Fibroblast of villous mesenchyme (primary cell): Measurements from ENCODE around the gene CNTN4. TPM values are rescaled to one million over a fixed set of nuclear protein-coding genes. Genes with fewer than 3 reads are reported as not detected.

Experiments used
- DNase-seq: peaks from one replicate; pipeline ENCODE4 v3.0.0-alpha.2; 2010; ENCODE audit warnings: low read depth
- H3K4me3 ChIP-seq: 2 replicates; pipeline ENCODE4 v1.5.1; 2011; ENCODE audit warnings: low read depth, mild to moderate bottlenecking, low read length
- total RNA-seq: library from RNA; depleted of rRNA; stranded (reverse); fragments of >200 nt; gene quantifications from 2 replicates; pipeline ENCODE4 v1.2.3, GENCODE V29; 2012
- TF ChIP-seq, protein P1 (sequence below): IDR thresholded peaks from 2 replicates; pipeline ENCODE4 v1.5.1; 2012; ENCODE audit warnings: low read depth, mild to moderate bottlenecking, low read length; ENCODE audit not compliant: insufficient read depth

The CNTN4 gene
- total RNA-seq, 1 donor, result 6.9 TPM

DNA sequence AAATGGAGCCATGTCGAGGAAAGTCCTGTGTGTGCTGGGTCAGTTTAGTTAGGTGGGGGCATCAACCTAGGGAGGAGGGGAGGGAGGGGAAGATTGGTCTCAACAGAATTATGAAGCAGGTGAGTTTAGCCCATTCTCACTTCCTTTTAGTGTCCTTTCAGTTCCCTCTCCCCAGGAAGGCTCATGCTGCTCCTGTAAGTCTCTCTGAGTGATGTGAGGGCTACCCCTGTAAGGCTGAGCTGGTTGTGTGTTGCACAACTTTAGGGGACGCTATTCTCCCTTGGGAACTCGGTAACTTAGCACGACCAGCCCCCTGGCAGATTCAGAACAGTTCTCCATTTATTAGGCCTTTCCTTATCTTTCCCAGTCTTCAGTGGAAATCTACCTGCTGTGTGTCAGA, 990.4 kb downstream of the CNTN4 start:
- H3K4me3 ChIP-seq, result no peak overlapping the region
- DNase-seq, result no peak
- TF ChIP-seq, protein P1, sequence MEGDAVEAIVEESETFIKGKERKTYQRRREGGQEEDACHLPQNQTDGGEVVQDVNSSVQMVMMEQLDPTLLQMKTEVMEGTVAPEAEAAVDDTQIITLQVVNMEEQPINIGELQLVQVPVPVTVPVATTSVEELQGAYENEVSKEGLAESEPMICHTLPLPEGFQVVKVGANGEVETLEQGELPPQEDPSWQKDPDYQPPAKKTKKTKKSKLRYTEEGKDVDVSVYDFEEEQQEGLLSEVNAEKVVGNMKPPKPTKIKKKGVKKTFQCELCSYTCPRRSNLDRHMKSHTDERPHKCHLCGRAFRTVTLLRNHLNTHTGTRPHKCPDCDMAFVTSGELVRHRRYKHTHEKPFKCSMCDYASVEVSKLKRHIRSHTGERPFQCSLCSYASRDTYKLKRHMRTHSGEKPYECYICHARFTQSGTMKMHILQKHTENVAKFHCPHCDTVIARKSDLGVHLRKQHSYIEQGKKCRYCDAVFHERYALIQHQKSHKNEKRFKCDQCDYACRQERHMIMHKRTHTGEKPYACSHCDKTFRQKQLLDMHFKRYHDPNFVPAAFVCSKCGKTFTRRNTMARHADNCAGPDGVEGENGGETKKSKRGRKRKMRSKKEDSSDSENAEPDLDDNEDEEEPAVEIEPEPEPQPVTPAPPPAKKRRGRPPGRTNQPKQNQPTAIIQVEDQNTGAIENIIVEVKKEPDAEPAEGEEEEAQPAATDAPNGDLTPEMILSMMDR, result no peak

DNA sequence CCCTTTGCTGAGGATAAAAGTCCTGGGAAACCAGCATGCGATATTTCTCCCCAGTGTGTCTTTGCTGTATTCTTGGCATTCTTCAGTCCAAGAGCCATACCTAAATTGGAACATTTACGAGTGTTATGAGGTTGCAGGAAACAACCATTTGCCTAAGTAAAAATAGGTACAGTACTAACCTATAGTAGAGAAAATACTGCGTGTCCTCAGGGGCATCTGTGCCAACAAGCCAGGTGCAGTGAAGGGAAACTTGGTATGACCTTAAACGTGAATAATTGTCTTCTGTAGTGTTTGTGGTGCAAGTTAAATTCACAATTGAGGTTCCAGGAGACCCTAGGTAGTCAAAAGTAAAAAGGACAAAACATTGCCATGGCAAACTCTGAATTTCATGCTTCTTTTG, 999.3 kb downstream of the CNTN4 start:
- no peak for DNase-seq
- TF ChIP-seq, protein P1, result no peak
- no peak overlapping the region for H3K4me3 ChIP-seq

DNA sequence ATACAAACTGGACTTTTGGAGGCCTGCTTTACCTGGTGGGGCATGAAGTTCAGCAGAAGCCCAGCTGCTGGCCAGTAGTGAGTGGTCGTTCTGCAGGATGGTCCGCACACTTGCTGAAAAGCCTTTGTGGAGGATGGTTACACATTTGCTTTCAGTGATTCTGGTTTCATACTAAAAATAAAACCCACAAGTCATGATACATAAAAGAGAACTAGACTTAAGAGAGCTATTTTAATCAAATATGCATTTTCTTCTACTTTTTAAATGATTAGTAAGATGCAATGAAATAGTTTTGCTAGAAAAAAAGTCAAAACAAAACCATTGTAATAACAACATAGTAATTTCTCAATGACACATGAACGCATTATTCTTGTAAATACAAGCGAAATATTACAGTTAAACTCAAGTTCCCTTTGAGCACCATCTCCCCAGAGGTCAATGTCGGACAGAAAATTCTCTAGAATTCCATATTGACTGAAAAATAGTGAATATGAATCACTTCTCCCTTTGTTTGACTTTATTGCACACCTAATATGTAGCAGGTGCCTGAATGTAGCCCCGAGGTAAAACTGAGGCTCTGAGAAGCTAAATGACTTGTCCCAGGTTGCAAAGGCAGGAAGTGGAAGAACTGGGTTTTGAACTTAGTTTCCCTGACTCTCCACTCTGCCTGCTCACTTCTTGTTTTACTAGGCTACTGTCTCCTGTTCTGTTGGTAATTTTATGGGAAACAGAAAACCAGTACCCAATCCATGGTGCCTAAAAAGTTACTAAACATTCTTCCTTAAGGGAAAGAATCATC, 1003.2 kb downstream of the CNTN4 start:
- H3K4me3 ChIP-seq, result no peak overlapping the region
- TF ChIP-seq, protein P1, result no peak
- no peak for DNase-seq

DNA sequence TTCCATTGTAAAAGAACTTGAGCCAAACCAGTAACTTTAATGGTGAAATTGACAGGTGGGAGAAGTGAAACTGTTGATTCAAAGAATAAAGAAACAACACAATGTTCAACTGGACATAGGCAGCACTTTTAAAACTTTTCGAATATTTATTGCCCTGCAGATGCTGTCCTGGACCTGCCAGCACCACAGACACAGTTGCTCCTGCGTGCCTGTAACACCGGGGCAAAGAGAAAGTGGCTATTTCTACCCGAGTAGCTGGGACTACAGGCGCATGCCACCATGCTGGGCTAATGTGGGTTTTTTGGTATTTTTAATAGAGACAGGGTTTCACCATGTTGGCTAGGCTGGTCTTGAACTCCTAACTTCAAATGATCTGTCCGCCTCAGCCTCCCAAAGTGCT, 1004.1 kb downstream of the CNTN4 start:
- TF ChIP-seq, protein P1, result no peak
- no peak overlapping the region for H3K4me3 ChIP-seq
- no peak for DNase-seq

DNA sequence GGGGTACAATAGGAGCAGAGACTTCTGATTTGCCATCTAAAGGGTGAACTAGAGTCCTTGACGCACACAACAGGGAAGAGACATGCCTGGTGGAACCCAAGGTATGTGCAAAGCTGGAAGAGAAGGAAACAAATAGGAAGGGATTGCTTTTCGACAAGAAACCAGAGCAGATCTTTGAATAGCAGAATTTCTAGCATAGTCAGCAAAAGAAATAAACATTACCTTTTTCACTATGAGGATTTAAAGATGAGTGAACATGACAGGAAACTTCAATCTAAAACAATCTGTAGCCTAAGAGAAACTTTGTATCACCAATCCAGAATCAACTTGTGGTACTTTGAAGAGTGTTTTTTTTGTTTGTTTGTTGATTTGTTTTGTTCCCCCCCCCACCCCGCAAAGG, 1006.6 kb downstream of the CNTN4 start:
- TF ChIP-seq, protein P1, result no peak
- no peak for DNase-seq
- no peak overlapping the region for H3K4me3 ChIP-seq

DNA sequence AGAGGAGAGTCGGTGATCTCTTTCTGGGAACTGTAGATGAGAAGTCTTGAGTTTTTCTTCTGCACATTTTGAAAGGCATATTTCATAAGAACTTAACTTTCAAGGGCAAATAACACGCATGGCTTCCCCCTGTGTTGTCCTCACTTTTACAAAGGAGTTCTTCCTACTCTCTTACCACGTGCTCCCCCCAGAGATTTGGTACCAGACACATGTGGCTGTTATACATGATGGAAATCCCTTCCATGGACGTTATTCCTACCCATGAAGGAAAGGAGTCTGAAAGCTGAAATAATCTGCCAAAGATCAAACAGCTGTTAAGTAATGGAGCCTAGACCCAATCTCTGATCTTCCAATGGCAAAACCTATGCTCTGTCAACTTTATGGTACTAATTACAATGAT, 1007.1 kb downstream of the CNTN4 start:
- no peak for DNase-seq
- TF ChIP-seq, protein P1, result no peak
- no peak overlapping the region for H3K4me3 ChIP-seq

DNA sequence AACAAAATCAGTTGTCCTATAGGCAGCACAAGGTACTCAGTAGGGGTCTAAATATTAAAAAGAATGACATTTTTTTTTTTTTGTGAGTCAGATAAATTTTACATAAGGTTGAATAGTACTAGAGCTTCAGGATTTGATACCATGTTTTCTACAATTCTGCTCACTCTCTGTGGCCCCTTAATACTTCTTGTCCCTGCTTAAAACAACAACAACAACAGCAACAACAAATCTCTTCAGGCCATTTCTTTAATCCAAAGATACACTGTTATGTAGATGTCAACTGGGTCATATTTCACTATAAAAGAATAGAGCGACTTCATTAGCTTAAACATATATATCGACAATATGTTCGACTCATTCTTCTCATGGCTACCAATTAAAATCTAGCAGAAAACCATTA, 1008.5 kb downstream of the CNTN4 start:
- TF ChIP-seq, protein P1, result no peak
- DNase-seq, result no peak
- H3K4me3 ChIP-seq, result no peak overlapping the region
